ENCODE data around the gene GP2. TPM values are rescaled to one million over a fixed set of nuclear protein-coding genes. Genes with fewer than 3 reads are reported as not detected.

Gene GP2
- polyA plus RNA-seq, 3 donors = 1.1 to 11.7 (median 2.9) TPM

DNA sequence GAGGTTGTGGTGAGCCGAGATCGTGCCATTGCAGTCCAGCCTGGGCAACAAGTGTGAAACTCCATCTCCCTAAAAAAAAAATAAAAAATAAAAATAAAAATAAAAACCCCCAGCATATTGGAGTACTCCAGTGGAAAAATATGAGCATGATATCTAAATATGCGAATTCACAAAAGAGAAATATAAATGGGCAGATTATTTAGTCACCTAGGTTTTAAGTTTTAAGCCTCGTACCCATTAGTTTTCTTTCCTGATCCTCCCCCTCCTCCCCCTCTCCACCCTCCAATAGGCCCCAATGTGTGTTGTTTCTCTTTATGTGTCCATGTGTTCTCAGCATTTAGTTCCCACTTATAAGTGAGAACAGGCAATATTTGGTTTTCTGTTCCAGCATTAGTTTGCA lies 62.3 kb downstream of the GP2 start:
- DNase-seq (ENCODE audit: extremely low read depth in 1 of 11, low read depth in 9 of 11, low spot score in 4 of 11) = no peak

DNA sequence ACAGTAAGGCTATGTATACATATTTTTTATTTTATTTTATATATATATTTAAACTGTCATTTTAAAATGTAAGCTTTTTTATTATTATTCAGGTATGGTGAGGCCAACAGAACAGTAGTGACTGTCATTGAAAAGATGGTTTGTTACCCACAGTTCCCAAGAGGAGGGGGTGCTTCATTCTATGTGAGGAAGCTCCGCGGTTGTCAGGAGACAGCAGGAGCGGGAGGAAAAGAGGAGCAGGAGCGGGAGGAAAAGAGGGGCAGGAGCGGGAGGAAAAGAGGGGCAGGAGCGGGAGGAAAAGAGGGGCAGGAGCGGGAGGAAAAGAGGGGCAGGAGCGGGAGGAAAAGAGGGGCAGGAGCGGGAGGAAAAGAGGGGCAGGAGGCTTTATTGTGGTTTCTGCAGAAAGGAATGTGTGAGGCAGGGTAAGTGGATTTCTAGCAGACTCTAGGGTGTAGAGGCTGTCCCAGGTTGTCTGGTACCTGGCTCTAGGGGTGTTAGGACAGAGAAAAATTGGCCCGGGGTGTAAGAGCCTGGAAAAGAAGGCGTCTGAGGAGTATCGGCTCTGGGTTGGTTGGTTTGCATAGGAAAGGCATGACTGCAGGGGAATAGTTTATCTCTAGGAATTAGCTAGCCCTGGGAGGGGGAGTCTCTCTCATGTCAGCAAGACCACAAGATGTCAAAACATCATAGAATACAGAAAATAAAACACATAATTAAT lies 64.0 kb downstream of the GP2 start:
- DNase-seq (ENCODE audit: extremely low read depth in 1 of 11, low read depth in 9 of 11, low spot score in 4 of 11) = no peak

DNA sequence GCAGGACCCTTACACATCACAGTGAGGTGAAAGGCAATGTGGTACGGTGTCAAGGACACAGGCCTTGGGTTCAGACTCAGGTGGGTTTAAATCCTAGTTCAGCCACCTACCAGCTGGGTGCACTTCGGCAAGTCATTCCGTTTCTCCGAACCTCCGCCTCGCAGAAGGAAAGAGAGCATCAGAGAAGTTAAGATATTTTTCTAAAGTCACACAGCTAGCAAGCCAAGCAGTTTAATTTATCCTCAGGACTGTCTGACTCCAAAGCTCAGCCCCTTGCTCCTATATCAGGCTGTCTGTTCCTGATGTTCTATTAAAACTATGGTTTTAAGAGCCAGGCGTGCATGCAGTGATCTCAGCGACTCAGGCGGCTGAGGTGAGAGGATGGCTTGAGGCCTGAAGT lies 65.1 kb downstream of the GP2 start:
- no peak for DNase-seq (ENCODE audit: extremely low read depth in 1 of 11, low read depth in 9 of 11, low spot score in 4 of 11)

DNA sequence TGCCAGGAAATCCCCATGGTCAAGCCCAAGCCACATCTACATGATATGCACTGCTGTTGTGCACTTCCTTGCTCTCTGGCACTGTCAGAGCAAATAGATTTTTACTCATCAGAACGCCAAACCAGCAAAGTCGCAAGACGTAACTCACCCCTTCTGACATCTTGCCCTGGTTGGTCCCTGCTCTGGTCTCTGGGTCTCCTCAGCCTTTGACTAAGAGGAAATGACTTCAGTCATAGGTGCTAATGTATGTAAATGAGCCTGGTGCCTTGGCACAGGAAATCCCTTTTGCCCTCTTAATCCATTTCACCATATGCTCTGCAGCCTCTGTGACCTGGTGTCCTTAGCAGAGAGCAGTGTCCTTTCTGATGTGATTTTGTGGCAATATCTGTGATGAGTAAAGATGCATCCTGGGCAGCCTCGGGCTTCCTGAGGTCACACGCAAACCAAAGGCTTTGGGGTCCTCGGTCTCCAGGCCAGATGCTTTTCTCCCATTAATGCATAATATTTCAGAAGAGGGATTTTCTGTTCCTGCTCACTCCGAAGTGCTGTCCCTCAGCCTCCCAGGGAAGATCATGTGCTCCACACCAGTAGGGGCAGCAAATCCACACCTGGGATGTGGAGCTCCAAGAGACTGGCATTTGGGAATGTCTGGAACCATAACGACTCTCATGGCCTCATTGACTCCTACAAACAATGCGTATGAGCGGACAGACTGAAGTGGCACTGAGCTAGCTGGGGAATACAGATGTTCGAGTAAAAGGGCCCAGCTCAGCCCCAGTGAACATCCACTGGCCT lies 66.9 kb downstream of the GP2 start:
- DNase-seq (ENCODE audit: extremely low read depth in 1 of 11, low read depth in 9 of 11, low spot score in 4 of 11) = no peak

Other genes with a start within 250 kb of the GP2 start
- gene UMOD, start 25.2 kb upstream of the GP2 start, polyA plus RNA-seq (ENCODE audit: insufficient read length in 3 of 3) = 100 to 1,000 TPM in 2 of 3 donors, 10 to 100 TPM in 1; 70.4 to 269 (median 133) TPM
- gene PDILT, start 77.2 kb upstream of the GP2 start, polyA plus RNA-seq (ENCODE audit: insufficient read length in 3 of 3) = under 1 TPM in 1 of 3 donors, not detected in 2; 0.11 TPM
- 1 to 10 TPM; 3.8 to 5.9 (median 5.0) TPM for gene ACSM5, start 82.0 kb upstream of the GP2 start, polyA plus RNA-seq (ENCODE audit: insufficient read length in 3 of 3)
- gene ACSM2A, start 124.0 kb upstream of the GP2 start, polyA plus RNA-seq (ENCODE audit: insufficient read length in 3 of 3) = 100 to 1,000 TPM in 1 of 3 donors, 10 to 100 TPM in 2; 58.3 to 132 (median 85.7) TPM
- 100 to 1,000 TPM in 1 of 3 donors, 10 to 100 TPM in 2; 50.8 to 107 (median 67.6) TPM for gene ACSM2B, start 248.9 kb upstream of the GP2 start, polyA plus RNA-seq (ENCODE audit: insufficient read length in 3 of 3)